Measurements from ENCODE around the gene UBLCP1. TPM values are rescaled to one million over a fixed set of nuclear protein-coding genes. Genes with fewer than 3 reads are reported as not detected.
A peak's percentile ranks its signal among the peaks of the same experiment; 100 is the strongest.
"Not testable (repeated sequence)": the region's sequence is repeated elsewhere in the genome, so short reads cannot be mapped to it uniquely, and the experiment has no call there.

Gene UBLCP1
- total RNA-seq, 2 donors from 2014 or later: 13.4 to 24.7 TPM

DNA sequence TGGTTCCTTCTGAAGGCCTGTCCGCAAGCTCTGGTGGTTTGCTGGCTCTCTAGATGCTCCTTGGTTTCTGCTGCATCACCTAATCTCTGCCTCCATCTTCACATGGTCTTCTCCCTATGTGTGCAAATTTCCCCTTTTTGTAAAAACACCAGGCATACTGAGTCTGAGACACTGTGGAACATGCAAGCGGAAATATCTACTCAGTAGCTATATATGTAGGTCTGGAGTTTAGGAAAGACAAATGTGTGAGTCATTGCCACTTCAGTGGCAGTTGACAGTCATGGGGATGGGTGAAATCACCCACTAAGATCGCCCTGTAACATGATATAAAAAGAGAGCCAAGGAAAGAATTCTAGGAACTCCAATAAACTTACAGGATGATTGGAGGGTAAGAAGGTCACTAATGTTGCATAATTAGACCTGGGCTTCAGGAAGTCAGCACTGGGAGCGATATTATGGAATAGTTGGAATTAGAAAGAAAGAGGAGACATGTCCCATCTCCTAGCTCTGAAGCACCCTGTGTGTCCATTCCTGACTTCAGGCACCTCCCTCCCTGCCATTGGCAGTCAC is 22.7 kb upstream of the UBLCP1 start:
- H3K9me3 Mint-ChIP-seq: no peaks in the 10 kb centered on the region
- H3K27ac Mint-ChIP-seq: peak overlapping the region; percentile 59
- peak; percentile 92 for ATAC-seq (replicated peaks)
- no peaks in the 10 kb centered on the region for H3K27me3 Mint-ChIP-seq
- peaks cover 24% of the 10 kb centered on the region for H3K4me1 Mint-ChIP-seq
- H3K4me3 Mint-ChIP-seq: peak overlapping the region; percentile 47
- H3K36me3 Mint-ChIP-seq (ENCODE audit: low read depth): no peaks in the 10 kb centered on the region

DNA sequence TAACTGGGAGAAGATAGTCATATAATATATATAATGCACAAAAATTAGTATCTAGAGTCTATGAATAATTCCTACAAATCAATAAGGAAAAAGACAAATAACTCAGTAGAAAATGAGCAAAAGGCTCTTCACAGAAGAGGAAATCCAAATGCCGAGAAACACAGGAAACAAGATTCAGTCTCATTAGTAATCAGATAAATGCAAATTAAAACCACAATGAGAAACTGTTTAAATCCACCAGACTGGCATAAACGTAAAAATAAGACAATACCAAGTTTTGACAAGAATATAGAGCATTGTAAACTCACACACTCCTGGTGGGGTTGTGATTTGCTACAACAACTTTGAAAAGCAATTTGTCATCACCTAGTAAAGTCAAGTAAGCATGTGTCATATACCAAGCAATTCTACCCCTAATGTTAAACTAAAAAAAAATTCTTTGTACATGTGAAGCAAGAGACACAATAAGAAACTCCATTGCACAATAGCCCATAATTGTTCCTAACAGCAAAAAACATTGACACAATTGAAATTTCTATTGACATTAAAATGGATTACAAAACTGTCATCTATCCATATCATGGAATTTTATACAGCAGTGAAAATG is 21.0 kb upstream of the UBLCP1 start:
- Mint-ChIP-seq H3K27me3 (peaks cover 3% of the 10 kb centered on the region), H3K9me3 (no peaks in the 10 kb centered on the region), H3K27ac (peak overlapping the region; percentile 59), H3K4me1 (peaks cover 24% of the 10 kb centered on the region), H3K4me3 (peak overlapping the region; percentile 47), H3K36me3 (ENCODE audit: low read depth) (no peaks in the 10 kb centered on the region)
- ATAC-seq (replicated peaks): peak; percentile 43

DNA sequence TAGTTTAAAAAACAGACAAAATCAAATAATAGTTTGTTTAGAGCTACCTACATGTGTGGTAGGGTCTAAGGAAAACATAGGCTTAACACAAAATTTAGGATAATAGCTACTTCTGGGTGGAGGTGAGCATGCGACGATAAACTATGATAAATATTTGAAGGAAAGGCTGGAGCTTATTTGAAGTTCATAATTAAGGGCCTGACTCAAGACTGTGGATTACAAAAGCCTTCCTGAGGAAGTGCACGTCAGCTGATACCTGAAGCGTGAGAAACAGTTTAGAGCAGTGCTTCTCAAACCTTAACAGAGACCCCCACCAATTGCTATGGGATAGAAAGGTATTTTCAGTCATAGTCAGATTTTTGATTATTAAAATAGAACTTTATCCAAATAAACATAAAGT is 20.4 kb upstream of the UBLCP1 start:
- no peaks in the 10 kb centered on the region for H3K36me3 Mint-ChIP-seq (ENCODE audit: low read depth)
- H3K27me3 Mint-ChIP-seq: peaks cover 3% of the 10 kb centered on the region
- H3K4me3 Mint-ChIP-seq: peak overlapping the region; percentile 47
- ATAC-seq (replicated peaks): no peak
- H3K27ac Mint-ChIP-seq: peak overlapping the region; percentile 59
- peaks cover 24% of the 10 kb centered on the region for H3K4me1 Mint-ChIP-seq
- H3K9me3 Mint-ChIP-seq: no peaks in the 10 kb centered on the region

DNA sequence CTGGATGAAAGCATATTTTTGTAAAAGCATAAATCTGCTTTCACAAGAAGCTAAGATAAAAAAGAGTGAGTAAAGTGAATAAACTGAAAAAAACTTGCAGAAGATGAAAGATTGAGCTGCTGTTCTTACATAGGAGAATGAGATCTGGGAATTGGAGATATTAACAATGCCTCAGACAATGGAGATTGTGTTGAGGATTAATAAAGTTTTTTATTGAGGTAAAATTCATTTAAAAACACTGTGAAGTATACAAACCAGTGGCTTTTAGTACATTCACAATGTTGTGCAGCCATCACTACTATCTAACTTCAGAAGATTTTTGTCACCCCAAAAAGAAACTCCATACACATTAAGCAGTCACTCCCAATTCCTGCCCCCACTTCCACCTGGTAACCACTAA is 19.7 kb upstream of the UBLCP1 start:
- no peaks in the 10 kb centered on the region for H3K36me3 Mint-ChIP-seq (ENCODE audit: low read depth)
- peaks cover 24% of the 10 kb centered on the region for H3K4me1 Mint-ChIP-seq
- H3K27me3 Mint-ChIP-seq: peaks cover 7% of the 10 kb centered on the region
- H3K4me3 Mint-ChIP-seq: no peak overlapping the region
- H3K27ac Mint-ChIP-seq: no peak overlapping the region
- no peak for ATAC-seq (replicated peaks)
- H3K9me3 Mint-ChIP-seq: no peaks in the 10 kb centered on the region

DNA sequence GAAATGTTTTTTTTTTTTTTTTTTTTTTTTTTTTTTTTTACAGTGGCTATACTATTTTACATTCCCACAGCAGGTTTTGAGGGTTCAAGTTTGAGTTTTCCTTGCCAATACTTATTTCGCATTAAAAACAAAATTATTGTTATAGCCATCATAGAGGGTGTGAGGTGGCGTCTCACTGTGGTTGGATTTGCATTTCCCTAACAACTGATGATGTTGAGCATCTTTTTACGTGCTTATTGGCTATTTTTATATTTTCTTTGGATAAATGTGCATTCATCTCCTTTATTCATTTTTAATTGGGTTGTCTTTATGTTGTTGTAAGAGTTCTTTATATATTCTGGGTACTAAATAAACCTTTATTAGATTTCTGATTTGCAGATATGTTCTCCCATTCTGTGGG is 18.9 kb upstream of the UBLCP1 start:
- Mint-ChIP-seq H3K4me3 (no peak overlapping the region), H3K27ac (no peak overlapping the region), H3K9me3 (no peaks in the 10 kb centered on the region), H3K4me1 (peaks cover 20% of the 10 kb centered on the region), H3K27me3 (peaks cover 8% of the 10 kb centered on the region), H3K36me3 (ENCODE audit: low read depth) (no peaks in the 10 kb centered on the region)
- no peak for ATAC-seq (replicated peaks)

DNA sequence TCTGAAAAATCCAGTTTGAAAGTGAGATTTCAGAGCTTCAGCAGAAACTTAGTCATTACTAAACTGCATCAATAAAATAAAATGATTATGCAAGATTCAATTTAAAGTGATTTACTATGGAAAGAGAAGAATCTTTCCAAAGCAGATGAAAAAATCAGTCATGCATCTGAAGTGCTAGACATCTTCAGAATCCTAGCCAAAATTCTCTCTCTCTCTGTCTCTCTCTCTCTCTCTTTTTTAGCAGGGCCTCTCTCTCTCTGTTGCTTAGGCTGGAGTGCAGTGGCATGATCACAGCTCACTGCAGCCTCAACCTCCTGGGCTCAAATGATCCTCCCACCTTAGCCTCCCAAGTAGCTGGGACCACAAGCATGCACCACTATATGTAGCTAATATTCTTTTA is 18.2 kb upstream of the UBLCP1 start:
- ATAC-seq (replicated peaks): no peak
- no peak overlapping the region for H3K27ac Mint-ChIP-seq
- no peaks in the 10 kb centered on the region for H3K9me3 Mint-ChIP-seq
- H3K4me1 Mint-ChIP-seq: peaks cover 19% of the 10 kb centered on the region
- no peak overlapping the region for H3K4me3 Mint-ChIP-seq
- H3K27me3 Mint-ChIP-seq: peaks cover 10% of the 10 kb centered on the region
- H3K36me3 Mint-ChIP-seq (ENCODE audit: low read depth): no peaks in the 10 kb centered on the region

DNA sequence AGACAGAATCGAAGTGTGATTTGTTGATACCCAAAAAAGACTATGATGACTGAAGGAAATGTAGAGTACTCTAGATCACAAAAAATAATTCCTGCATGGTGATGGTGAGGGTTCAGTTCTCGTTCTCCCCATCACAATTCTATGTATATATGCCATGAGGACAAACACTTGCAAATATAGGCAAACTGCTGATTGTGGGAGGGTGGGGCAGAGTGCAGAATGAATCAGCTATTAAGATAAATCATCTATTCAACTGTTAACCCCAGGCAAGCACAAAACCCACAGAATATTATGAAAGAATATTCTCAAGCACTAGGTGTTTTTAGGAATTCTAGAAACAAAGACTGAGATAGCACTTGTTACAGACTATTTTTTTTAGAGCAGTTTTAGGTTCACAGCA is 13.9 kb upstream of the UBLCP1 start:
- Mint-ChIP-seq H3K36me3 (ENCODE audit: low read depth) (no peaks in the 10 kb centered on the region), H3K27me3 (peaks cover 12% of the 10 kb centered on the region), H3K27ac (no peak overlapping the region), H3K4me3 (no peak overlapping the region), H3K4me1 (no peaks in the 10 kb centered on the region), H3K9me3 (no peaks in the 10 kb centered on the region)
- no peak for ATAC-seq (replicated peaks)

DNA sequence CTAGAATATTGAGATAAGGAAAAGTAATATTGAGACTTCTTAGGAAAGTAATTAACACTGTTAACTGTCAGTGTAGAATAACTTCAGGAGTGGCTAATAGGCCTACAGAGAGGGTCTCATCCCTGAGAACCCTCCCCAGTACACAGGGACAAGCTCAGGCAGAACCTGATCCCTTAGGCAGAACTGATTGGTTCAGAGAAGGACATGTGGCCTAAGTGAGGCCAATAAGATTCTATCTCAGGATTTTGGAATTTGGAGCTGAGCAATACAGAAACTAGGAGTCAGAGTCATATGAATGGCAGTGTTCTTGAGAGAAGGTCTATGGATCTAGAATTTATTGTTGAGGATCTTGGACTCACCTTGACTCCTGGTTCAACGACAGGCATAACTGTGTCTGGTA is 10.9 kb upstream of the UBLCP1 start:
- H3K9me3 Mint-ChIP-seq: no peaks in the 10 kb centered on the region
- H3K4me1 Mint-ChIP-seq: peaks cover 5% of the 10 kb centered on the region
- ATAC-seq (replicated peaks): peak; percentile 62
- H3K27me3 Mint-ChIP-seq: peaks cover 8% of the 10 kb centered on the region
- no peak overlapping the region for H3K27ac Mint-ChIP-seq
- H3K36me3 Mint-ChIP-seq (ENCODE audit: low read depth): no peaks in the 10 kb centered on the region
- H3K4me3 Mint-ChIP-seq: no peak overlapping the region

DNA sequence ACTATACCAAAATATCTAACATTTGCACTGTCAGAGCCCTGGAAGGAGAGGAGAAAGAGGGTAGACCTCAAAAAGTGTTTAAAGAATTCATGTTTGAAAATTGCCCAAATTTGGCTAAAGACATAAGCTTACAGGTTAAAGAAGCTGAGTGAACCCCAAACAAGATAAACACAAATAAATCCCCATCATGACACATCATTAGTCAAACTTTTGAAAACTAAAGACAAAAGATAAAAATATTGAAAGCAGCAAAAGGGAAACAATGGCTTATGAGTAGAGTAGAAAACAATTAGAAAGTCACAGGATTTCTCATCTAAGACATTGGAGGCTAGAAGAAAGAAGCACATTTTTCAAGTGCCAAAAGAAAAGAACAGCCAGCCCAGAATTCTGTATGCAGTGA is 6.1 kb upstream of the UBLCP1 start:
- H3K27ac Mint-ChIP-seq: no peak overlapping the region
- H3K36me3 Mint-ChIP-seq (ENCODE audit: low read depth): no peaks in the 10 kb centered on the region
- ATAC-seq (replicated peaks): peak; percentile 21
- no peaks in the 10 kb centered on the region for H3K27me3 Mint-ChIP-seq
- peaks cover 8% of the 10 kb centered on the region for H3K4me1 Mint-ChIP-seq
- H3K4me3 Mint-ChIP-seq: no peak overlapping the region
- no peaks in the 10 kb centered on the region for H3K9me3 Mint-ChIP-seq

DNA sequence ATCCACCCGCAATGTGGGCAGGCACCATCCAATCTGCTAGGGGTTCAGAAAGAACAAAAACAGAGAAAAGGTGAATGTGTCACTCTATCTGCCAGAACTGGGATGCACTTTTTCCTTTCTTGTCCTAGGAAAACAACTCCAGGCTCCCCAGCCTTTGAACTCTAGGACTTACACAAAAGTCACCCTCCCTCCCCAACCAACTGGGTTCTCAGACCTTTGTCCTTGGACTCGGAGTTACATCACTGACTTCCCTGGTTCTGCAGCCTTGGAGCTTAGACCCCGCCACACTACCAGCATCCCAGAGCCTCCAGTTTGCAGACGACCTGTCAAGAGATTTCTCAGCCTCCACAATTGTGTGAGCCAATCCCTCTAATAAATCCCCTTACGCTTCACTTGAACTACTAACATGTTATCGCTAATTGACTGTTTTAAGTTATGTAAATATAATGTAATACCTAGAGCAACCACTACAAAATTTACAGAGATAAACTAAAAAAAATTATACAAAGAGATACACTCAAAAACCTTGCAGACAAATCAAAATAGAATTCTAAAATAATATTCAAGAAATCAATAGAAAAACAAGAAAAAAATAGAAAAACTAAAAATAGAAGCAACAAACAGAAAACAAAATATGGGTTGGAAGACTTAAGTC is 5.3 kb upstream of the UBLCP1 start:
- Mint-ChIP-seq H3K36me3 (ENCODE audit: low read depth) (peaks cover 2% of the 10 kb centered on the region), H3K9me3 (no peaks in the 10 kb centered on the region), H3K4me3 (no peak overlapping the region), H3K4me1 (peaks cover 10% of the 10 kb centered on the region), H3K27me3 (no peaks in the 10 kb centered on the region), H3K27ac (no peak overlapping the region)
- no peak for ATAC-seq (replicated peaks)

DNA sequence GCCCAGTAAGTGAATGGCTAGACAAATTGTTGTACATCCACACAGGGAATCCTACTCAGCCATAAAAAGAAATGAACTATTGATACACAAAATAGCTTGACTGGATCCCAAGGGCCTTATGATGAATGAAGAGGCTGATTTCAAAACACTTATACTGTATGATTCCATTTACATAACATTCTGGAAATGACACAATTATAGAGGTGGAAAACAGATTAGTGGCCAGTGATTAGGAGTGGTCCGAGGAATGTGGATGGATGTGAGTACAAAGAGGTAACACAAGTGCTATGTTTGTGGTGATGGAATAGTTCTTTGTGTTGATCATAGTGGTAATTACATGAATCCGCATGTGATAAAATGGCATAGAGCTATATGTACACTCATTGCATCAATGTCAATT is 4.7 kb upstream of the UBLCP1 start:
- H3K36me3 Mint-ChIP-seq (ENCODE audit: low read depth): peaks cover 6% of the 10 kb centered on the region
- H3K4me3 Mint-ChIP-seq: no peak overlapping the region
- peaks cover 10% of the 10 kb centered on the region for H3K4me1 Mint-ChIP-seq
- no peaks in the 10 kb centered on the region for H3K27me3 Mint-ChIP-seq
- no peak for ATAC-seq (replicated peaks)
- H3K27ac Mint-ChIP-seq: no peak overlapping the region
- H3K9me3 Mint-ChIP-seq: no peaks in the 10 kb centered on the region

DNA sequence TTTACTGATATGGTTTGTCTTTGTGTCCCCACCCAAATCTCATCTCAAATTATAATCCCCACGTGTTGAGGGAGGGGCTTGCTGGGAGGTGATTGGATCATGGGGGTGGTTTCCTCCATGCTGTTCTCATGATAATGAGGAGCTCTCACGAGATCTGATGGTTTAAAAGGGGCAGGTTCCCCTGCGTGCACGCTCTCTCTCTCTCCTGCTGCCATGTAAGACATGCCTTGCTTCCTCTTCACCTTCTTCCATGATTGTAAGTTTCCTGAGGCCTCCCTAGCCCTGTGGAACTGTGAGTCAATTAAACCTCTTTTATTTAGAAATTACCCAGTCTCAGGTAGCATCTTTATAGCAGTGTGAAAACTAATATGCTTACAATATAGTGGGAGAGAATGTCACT is 2.9 kb upstream of the UBLCP1 start:
- H3K4me1 Mint-ChIP-seq: peaks cover 18% of the 10 kb centered on the region
- H3K4me3 Mint-ChIP-seq: not testable (repeated sequence)

DNA sequence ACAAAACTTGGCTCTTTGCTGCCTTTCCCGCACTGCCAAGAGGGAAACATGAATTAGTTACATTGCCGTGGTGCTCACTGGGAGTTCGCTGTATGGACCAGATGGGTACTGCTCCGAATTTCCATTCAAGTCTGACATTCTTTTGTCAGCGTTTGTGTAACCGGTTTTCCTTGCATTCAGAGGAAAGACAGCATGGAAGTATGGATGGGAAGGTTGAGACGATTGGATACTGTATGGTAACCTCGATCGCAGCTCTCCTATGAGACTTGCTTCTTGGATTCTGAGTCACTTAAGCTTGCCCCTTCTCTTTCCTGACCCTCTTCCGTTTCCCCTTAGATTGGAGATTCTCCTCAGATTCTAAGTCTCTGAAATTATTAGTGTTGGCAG is 625 bp upstream of the UBLCP1 start:
- ATAC-seq (replicated peaks): peak; percentile 54
- Mint-ChIP-seq H3K27ac (peak overlapping the region; percentile 99), H3K36me3 (ENCODE audit: low read depth) (peaks cover 22% of the 10 kb centered on the region), H3K9me3 (no peaks in the 10 kb centered on the region), H3K4me3 (peak overlapping the region; percentile 95), H3K27me3 (no peaks in the 10 kb centered on the region), H3K4me1 (peaks cover 16% of the 10 kb centered on the region)

More for the DNA sequence above, 2.9 kb upstream of the UBLCP1 start:
- not testable (repeated sequence) for H3K27me3 Mint-ChIP-seq; ATAC-seq (replicated peaks); H3K9me3 Mint-ChIP-seq
- peak overlapping the region; percentile 5 for H3K27ac Mint-ChIP-seq
- H3K36me3 Mint-ChIP-seq (ENCODE audit: low read depth): peaks cover 11% of the 10 kb centered on the region

DNA sequence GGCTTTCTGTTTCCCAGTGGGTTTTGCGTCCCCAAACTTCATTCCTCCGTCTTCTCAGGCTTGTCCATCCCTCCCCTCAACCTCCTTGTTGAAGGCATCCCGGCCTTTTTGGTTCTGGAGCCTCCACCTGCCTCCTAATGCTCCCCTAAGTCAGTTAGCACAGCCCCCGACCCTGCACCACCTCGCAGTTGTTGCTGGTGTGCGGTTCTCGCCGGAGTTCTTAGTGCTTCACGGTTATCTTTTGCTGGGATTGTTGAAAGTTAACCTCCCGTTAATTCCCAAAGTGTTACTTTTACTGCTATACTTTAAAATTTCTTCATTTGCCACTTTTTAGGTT is 447 bp downstream of the UBLCP1 start:
- Mint-ChIP-seq H3K27me3 (no peaks in the 10 kb centered on the region), H3K4me1 (peaks cover 21% of the 10 kb centered on the region), H3K4me3 (peak overlapping the region; percentile 95), H3K9me3 (no peaks in the 10 kb centered on the region), H3K27ac (peak overlapping the region; percentile 99), H3K36me3 (ENCODE audit: low read depth) (peaks cover 25% of the 10 kb centered on the region)
- peak; percentile 2 for ATAC-seq (replicated peaks)

DNA sequence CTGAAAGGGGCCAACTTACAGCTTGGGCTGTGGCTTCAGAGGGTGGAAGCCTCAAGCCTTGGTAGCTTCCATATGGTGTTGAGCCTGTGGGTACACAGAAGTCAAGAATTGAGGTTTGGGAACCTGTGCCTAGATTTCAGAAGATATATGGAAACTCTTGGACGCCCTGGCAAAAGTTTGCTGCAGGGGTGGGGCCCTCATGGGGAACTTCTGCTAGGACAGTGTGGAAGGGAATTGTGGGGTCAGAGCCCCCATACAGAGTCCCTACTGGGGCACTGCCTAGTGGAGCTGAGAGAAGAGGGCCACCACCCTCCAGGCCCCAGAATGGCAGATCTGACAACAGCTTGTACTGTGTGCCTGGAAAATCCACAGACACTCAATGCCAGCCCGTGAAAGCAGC is 3.7 kb downstream of the UBLCP1 start:
- not testable (repeated sequence) for H3K9me3 Mint-ChIP-seq; ATAC-seq (replicated peaks); H3K27me3 Mint-ChIP-seq; H3K4me3 Mint-ChIP-seq
- peaks cover 29% of the 10 kb centered on the region for H3K4me1 Mint-ChIP-seq
- H3K27ac Mint-ChIP-seq: peak overlapping the region; percentile 67
- peaks cover 57% of the 10 kb centered on the region for H3K36me3 Mint-ChIP-seq (ENCODE audit: low read depth)

Data from activated T-helper 17 cell treated with anti-CD3 and anti-CD28 coated beads, Interleukin-2, amount 50 U/mL, for 72 hours (primary cell).